Right lobe of liver (tissue), 6 donors: Measurements from ENCODE around the gene ZC3HAV1. TPM values are rescaled to one million over a fixed set of nuclear protein-coding genes. Genes with fewer than 3 reads are reported as not detected.

Source experiments
- ATAC-seq, 4 donors: fragments of 200-7000 bp; cut with Tn5 transposase; one replicate each; pipeline ENCODE4 v1.9.1; 2020; ENCODE audit warnings: mild to moderate bottlenecking in 4 of 4, moderate library complexity in 4 of 4
- DNase-seq, 3 donors: peaks; one replicate each; pipeline ENCODE4 v3.0.0-alpha.2; 2020
- H3K27ac ChIP-seq, 3 donors: fragments of 200-600 bp; one replicate each; pipeline ENCODE4 v1.8.0; 2022
- H3K27me3 ChIP-seq, 2 donors: fragments of 200-600 bp; one replicate each; pipeline ENCODE4 v1.8.0; 2022
- H3K36me3 ChIP-seq, 4 donors: fragments of 200-600 bp; sonication (generic) in 1 of 4; one replicate each; pipeline versions ENCODE4 v1.5.1 to v1.8.0; 2017 to 2022; ENCODE audit warnings: control low read depth in 1 of 4
- H3K4me1 ChIP-seq, 4 donors: fragments of 200-600 bp; sonication (generic) in 1 of 4; one replicate each; pipeline versions ENCODE4 v1.5.1 to v1.8.0; 2017 to 2022; ENCODE audit warnings: control low read depth in 1 of 4
- H3K4me3 ChIP-seq, 3 donors: fragments of 200-600 bp; one replicate each; pipeline ENCODE4 v1.8.0; 2022
- H3K9me3 ChIP-seq, 4 donors: fragments of 200-600 bp; sonication (generic) in 1 of 4; one replicate each; pipeline versions ENCODE4 v1.5.1 to v1.8.0; 2017 to 2022; ENCODE audit warnings: control low read depth in 1 of 4
- CTCF ChIP-seq, 4 donors: fragments of 200-600 bp in 3 of 4; fragments of 450-650 bp in 1 of 4; IDR thresholded peaks; one replicate each; pipeline versions ENCODE4 v1.5.1 to v1.8.0; 2016 to 2022; ENCODE audit warnings: antibody characterized with exemption in 4 of 4, mild to moderate bottlenecking in 2 of 4
- POLR2A ChIP-seq: fragments of 450-650 bp; IDR thresholded peaks from one replicate; pipeline ENCODE4 v1.6.1; 2017; ENCODE audit warnings: antibody characterized with exemption, mild to moderate bottlenecking
- WGBS: methylation state at CpG from one replicate; pipeline ENCODE4 v1.1.6; 2018; ENCODE audit warnings: low coverage, low lambda C conversion rate; ENCODE audit not compliant: insufficient coverage; ENCODE audit errors: missing lambda C conversion rate; 5-methylcytosine and 5-hydroxymethylcytosine counted together
- intact Hi-C, 2 donors: fragments of 100-400 bp; cut with DNase I; formaldehyde crosslinking; loops; one replicate each; pipeline versions ENCODE4 v1.11.2 to v1.14.1; 2022
- total RNA-seq, 6 experiments: library from RNA; depleted of rRNA in 2 of 6; stranded (reverse); fragments of >200 nt in 2 of 6; fragmentation: NEBNext Ultra II Directional in 3 of 6; extraction: Animal tissue kit (Norgen Biotek cat#: 25700) in 3 of 6; gene quantifications; one replicate each; pipeline versions ENCODE4 v1.1.0 to v1.2.4, GENCODE V29; 2016 to 2023
- donor health status: DM: no; HTN: yes; CAD: no.
- donor health status: DM: no; HTN: no; CAD: no.
- donor health status: DM: no; HTN: no; CAD: no.
- donor health status: DM: no; HTN: yes; CAD: no.
- donor health status: DM: no; HTN: yes; CAD: no.

Gene ZC3HAV1
- total RNA-seq, 6 experiments from 2014 or later: 12.3 to 20.6 (median 17.7) TPM

- no peak for DNase-seq
- Histone ChIP-seq H3K9me3 (no peaks in the 10 kb centered on the region), H3K36me3 (no peaks in the 10 kb centered on the region), H3K27ac (peak overlapping the region in 1 of 3 donors; percentile 15), H3K27me3 (no peaks in the 10 kb centered on the region), H3K4me1 (no peaks in the 10 kb centered on the region), H3K4me3 (no peak overlapping the region)
- TF ChIP-seq CTCF (IDR thresholded peaks at IDR 0.05): no peak
- TF ChIP-seq POLR2A: no peak
- peak in 2 of 4 donors; percentile 20 to 79 for ATAC-seq
- intact Hi-C loops: no loop called here
- WGBS: 61% methylated on average over 5 of the region's 8 CpGs
Observed at GRCh38 chr7:139118234-139118804, 8.8 kb upstream of the ZC3HAV1 start.

GRCh38 chr7:139117599-139118233 lies 8.2 kb upstream of the ZC3HAV1 start:
- no peak for ATAC-seq
- H3K27me3 ChIP-seq: no peaks in the 10 kb centered on the region
- no peaks in the 10 kb centered on the region for H3K9me3 ChIP-seq
- intact Hi-C loops: no loop called here
- H3K4me1 ChIP-seq: no peaks in the 10 kb centered on the region
- no peaks in the 10 kb centered on the region for H3K36me3 ChIP-seq
- no peak overlapping the region for H3K4me3 ChIP-seq
- 73% methylated on average over 5 of the region's 5 CpGs for WGBS
- TF ChIP-seq POLR2A: no peak
- no peak for TF ChIP-seq CTCF (IDR thresholded peaks at IDR 0.05)
- no peak for DNase-seq
- no peak overlapping the region for H3K27ac ChIP-seq

- no peak for TF ChIP-seq CTCF (IDR thresholded peaks at IDR 0.05)
- TF ChIP-seq POLR2A: no peak
- intact Hi-C loops: no loop called here
- H3K27me3 ChIP-seq: no peaks in the 10 kb centered on the region
- H3K27ac ChIP-seq: no peak overlapping the region
- no peak for DNase-seq
- H3K36me3 ChIP-seq: no peaks in the 10 kb centered on the region
- peak in 1 of 4 donors; percentile 55 for ATAC-seq
- H3K9me3 ChIP-seq: no peaks in the 10 kb centered on the region
- H3K4me1 ChIP-seq: no peaks in the 10 kb centered on the region
- H3K4me3 ChIP-seq: no peak overlapping the region
- 41% methylated on average over 3 of the region's 3 CpGs for WGBS
Observed at GRCh38 chr7:139116999-139117398, 7.5 kb upstream of the ZC3HAV1 start.

- WGBS: 78% methylated on average over 3 of the region's 3 CpGs
- Histone ChIP-seq H3K27me3 (no peaks in the 10 kb centered on the region), H3K36me3 (no peaks in the 10 kb centered on the region), H3K4me1 (no peaks in the 10 kb centered on the region), H3K4me3 (no peak overlapping the region), H3K27ac (no peak overlapping the region), H3K9me3 (no peaks in the 10 kb centered on the region)
- DNase-seq (no peak), ATAC-seq (no peak)
- TF ChIP-seq POLR2A (no peak), CTCF (IDR thresholded peaks at IDR 0.05) (no peak)
- intact Hi-C loops: no loop called here
Observed at GRCh38 chr7:139115104-139115503, 5.6 kb upstream of the ZC3HAV1 start.
